ENCODE data around the gene APOL6.
A peak's percentile ranks its signal among the peaks of the same experiment; 100 is the strongest.

Gene APOL6

DNA sequence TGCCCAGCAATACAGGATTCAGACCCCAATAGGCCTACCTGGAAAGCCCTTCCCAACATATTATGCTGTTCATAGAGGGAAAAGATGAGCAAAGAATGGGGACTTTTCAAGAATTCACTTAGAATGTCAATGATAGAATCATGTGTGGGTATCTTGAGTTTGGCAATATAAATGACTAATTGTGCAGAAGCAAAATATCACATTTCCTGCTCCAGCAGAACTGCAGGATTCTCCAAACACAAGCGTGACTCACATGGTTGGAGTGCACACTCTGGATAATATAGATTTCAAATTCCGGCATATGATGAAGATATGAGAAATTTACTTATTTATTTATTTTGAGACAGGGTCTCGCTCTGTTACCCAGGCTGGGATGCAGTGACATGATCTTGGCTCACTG is 56.9 kb downstream of the APOL6 start:
- TF ChIP-seq, protein P1, sequence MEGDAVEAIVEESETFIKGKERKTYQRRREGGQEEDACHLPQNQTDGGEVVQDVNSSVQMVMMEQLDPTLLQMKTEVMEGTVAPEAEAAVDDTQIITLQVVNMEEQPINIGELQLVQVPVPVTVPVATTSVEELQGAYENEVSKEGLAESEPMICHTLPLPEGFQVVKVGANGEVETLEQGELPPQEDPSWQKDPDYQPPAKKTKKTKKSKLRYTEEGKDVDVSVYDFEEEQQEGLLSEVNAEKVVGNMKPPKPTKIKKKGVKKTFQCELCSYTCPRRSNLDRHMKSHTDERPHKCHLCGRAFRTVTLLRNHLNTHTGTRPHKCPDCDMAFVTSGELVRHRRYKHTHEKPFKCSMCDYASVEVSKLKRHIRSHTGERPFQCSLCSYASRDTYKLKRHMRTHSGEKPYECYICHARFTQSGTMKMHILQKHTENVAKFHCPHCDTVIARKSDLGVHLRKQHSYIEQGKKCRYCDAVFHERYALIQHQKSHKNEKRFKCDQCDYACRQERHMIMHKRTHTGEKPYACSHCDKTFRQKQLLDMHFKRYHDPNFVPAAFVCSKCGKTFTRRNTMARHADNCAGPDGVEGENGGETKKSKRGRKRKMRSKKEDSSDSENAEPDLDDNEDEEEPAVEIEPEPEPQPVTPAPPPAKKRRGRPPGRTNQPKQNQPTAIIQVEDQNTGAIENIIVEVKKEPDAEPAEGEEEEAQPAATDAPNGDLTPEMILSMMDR (IDR thresholded peaks at IDR 0.05; ENCODE audit: low read depth, low read length), result no peak
- TF ChIP-seq, protein P2, sequence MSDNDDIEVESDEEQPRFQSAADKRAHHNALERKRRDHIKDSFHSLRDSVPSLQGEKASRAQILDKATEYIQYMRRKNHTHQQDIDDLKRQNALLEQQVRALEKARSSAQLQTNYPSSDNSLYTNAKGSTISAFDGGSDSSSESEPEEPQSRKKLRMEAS (IDR thresholded peaks at IDR 0.05; ENCODE audit: low read depth, low read length), result no peak
- TF ChIP-seq POLR2A (IDR thresholded peaks at IDR 0.05; ENCODE audit: extremely low read depth, insufficient read length) (no peak), MYC (IDR thresholded peaks at IDR 0.05; ENCODE audit: low read depth, low read length) (no peak)
- H3K4me3 ChIP-seq (ENCODE audit: low read depth, low read length), result no peak overlapping the region
- DNase-seq (ENCODE audit: low read depth), result no peak

DNA sequence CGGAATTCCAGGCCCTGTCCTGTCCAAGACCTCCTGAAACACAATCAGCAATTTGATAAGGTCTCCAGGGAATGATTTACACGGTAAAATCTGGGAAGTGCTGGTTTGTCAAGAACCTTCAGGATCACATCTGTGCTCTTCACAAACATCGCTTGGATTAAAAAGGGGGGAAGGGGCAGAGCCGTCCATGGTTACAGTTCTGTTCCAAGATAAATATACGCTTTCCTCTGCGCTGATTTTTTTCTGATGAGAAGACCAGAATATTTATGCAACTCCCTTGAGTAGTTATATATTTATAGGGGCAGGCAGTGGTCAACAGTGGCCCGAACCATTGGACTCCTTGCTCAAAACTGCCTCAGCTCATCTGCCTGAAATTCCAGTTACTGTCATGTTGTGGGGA is 60.2 kb downstream of the APOL6 start:
- no peak for TF ChIP-seq POLR2A (IDR thresholded peaks at IDR 0.05; ENCODE audit: extremely low read depth, insufficient read length)
- TF ChIP-seq, protein P1 (IDR thresholded peaks at IDR 0.05; ENCODE audit: low read depth, low read length), result no peak
- no peak for DNase-seq (ENCODE audit: low read depth)
- no peak overlapping the region for H3K4me3 ChIP-seq (ENCODE audit: low read depth, low read length)

DNA sequence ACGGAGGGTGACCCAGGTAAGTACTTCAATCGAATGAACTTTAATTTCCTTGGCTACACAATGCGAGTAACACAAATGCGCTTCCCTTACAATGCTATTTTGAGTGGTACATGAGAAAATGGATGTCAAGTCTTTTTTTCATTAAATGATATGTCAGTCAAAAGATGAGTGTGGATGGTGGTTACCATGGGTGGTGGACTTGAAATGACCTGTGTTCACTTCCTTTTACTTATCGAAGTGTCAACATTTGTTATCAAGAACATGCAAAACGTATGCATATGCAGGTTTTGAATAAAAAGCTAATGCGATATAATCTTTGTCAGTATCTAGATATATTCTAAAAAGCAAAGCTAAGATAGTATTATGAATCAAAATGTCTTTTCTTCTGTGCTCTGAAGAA is 60.7 kb downstream of the APOL6 start:
- DNase-seq (ENCODE audit: low read depth), result no peak
- no peak for TF ChIP-seq POLR2A (IDR thresholded peaks at IDR 0.05; ENCODE audit: extremely low read depth, insufficient read length)
- TF ChIP-seq, protein P2 (IDR thresholded peaks at IDR 0.05; ENCODE audit: low read depth, low read length), result no peak
- TF ChIP-seq, protein P1 (IDR thresholded peaks at IDR 0.05; ENCODE audit: low read depth, low read length), result no peak
- no peak for TF ChIP-seq MYC (IDR thresholded peaks at IDR 0.05; ENCODE audit: low read depth, low read length)
- H3K4me3 ChIP-seq (ENCODE audit: low read depth, low read length), result no peak overlapping the region

DNA sequence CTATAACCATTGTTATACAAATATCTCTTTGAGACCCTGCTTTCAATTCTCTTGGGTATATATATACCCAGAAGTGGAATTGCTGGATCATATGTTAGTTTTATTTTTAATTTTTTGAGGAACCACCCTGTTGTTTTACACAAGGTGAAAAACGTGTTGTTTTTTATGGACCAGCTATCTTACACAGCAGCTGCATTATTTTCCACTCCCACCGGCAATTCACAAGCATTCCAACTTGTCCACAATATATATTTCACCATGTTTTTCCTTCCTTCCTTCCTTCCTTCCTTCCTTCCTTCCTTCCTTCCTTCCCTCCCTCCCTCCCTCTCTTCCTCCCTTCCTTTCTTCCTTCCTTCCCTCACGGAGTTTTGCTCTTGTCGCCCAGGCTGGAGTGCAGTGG is 63.1 kb downstream of the APOL6 start:
- no peak for DNase-seq (ENCODE audit: low read depth)

DNA sequence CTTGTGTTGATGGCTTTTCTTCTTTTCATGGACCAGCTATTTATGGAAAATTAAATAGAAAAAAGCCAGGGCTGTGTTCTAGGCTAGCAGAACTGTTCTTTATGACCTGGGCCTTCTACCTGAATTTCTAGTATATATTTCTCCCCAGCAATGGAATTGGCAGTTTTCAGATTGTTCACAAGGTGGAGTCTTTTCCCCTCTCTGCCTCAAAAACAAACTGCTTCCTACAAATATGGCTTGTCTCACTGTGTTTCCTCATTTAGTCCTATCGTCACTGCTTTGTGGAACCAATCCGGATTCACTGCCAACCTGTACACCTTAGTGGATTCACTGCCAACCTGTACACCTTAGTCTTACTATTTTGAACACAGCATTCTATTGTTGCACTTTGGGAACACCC is 64.4 kb downstream of the APOL6 start:
- peak; percentile 30 for DNase-seq (ENCODE audit: low read depth)
- TF ChIP-seq, protein P1 (IDR thresholded peaks at IDR 0.05; ENCODE audit: low read depth, low read length), result peak; percentile 15
- no peak for TF ChIP-seq MYC (IDR thresholded peaks at IDR 0.05; ENCODE audit: low read depth, low read length)

More for the DNA sequence above, 63.1 kb downstream of the APOL6 start:
- no peak for TF ChIP-seq POLR2A (IDR thresholded peaks at IDR 0.05; ENCODE audit: extremely low read depth, insufficient read length)
- TF ChIP-seq MYC (IDR thresholded peaks at IDR 0.05; ENCODE audit: low read depth, low read length), result no peak
- TF ChIP-seq, protein P1 (IDR thresholded peaks at IDR 0.05; ENCODE audit: low read depth, low read length), result no peak
- no peak overlapping the region for H3K4me3 ChIP-seq (ENCODE audit: low read depth, low read length)

DNA sequence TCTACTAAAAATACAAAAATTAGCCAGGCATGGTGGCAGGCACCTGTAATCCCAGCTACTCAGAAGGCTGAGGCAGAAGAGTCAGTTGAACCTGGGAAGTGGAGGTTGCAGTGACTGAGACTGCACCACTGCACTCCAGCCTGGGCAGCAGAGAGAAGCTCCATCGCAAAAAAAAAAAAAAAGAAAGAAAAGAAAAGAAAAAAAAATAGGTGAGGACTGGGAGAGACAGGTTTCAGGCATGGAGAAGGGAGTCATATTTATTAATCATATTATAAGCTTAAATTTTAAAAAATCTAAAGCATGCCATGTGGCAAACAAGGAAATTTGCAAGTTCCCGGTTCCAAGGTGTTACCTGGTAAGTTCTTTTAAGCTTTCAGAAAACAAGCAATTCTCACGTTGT is 69.3 kb downstream of the APOL6 start, which contains the start of gene APOL5:
TSS of gene APOL5 (plus strand) at position 301 of the 400 bp plus-strand sequence. CDS start at position 301, 0 bp downstream.
- no peak for DNase-seq (ENCODE audit: low read depth)
- TF ChIP-seq MYC (IDR thresholded peaks at IDR 0.05; ENCODE audit: low read depth, low read length), result no peak
- TF ChIP-seq POLR2A (IDR thresholded peaks at IDR 0.05; ENCODE audit: extremely low read depth, insufficient read length), result no peak
- TF ChIP-seq, protein P2 (IDR thresholded peaks at IDR 0.05; ENCODE audit: low read depth, low read length), result no peak
- TF ChIP-seq, protein P1 (IDR thresholded peaks at IDR 0.05; ENCODE audit: low read depth, low read length), result no peak
- H3K4me3 ChIP-seq (ENCODE audit: low read depth, low read length), result no peak within 1 kb of the TSS

More for the DNA sequence above, 64.4 kb downstream of the APOL6 start:
- no peak overlapping the region for H3K4me3 ChIP-seq (ENCODE audit: low read depth, low read length)

All from NB4 (cell line).